Heart right ventricle (tissue), 16 donors: ENCODE measurements around the gene TIE1. TPM values are rescaled to one million over a fixed set of nuclear protein-coding genes. Genes with fewer than 3 reads are reported as not detected.

Experiments used
- ATAC-seq, 8 donors: fragments of 200-7000 bp; cut with Tn5 transposase; one replicate each; pipeline ENCODE4 v1.9.1; 2020; ENCODE audit warnings: mild to moderate bottlenecking in 8 of 8, moderate library complexity in 8 of 8, moderate number of reproducible peaks in 1 of 8
- DNase-seq, 2 donors: peaks; one replicate each; pipeline ENCODE4 v3.0.0-alpha.2; 2020
- H3K27ac ChIP-seq, 10 donors: fragments of 200-600 bp; sonication (generic) in 2 of 10; one replicate each; pipeline versions ENCODE4 v1.5.0 to v1.8.0; 2020 to 2022; ENCODE audit warnings: mild to moderate bottlenecking in 3 of 10
- H3K27me3 ChIP-seq, 7 donors: fragments of 200-600 bp; one replicate each; pipeline ENCODE4 v1.8.0; 2021 to 2022; ENCODE audit warnings: mild to moderate bottlenecking in 2 of 7
- H3K36me3 ChIP-seq, 9 donors: fragments of 200-600 bp; sonication (generic) in 1 of 9; one replicate each; pipeline versions ENCODE4 v1.5.0 to v1.8.0; 2020 to 2022; ENCODE audit warnings: mild to moderate bottlenecking in 2 of 9
- H3K4me1 ChIP-seq, 9 donors: fragments of 200-600 bp; sonication (generic) in 1 of 9; one replicate each; pipeline versions ENCODE4 v1.5.0 to v1.8.0; 2020 to 2022; ENCODE audit warnings: mild to moderate bottlenecking in 4 of 9
- H3K4me3 ChIP-seq, 10 donors: fragments of 200-600 bp; sonication (generic) in 2 of 10; one replicate each; pipeline versions ENCODE4 v1.5.0 to v1.8.0; 2020 to 2022; ENCODE audit warnings: mild to moderate bottlenecking in 7 of 10, moderate library complexity in 2 of 10
- H3K9me3 ChIP-seq, 11 donors: fragments of 200-600 bp in 10 of 11; sonication (generic) in 2 of 11; one replicate each; pipeline versions ENCODE4 v1.5.0 to v1.8.0; 2013 to 2022; ENCODE audit warnings: mild to moderate bottlenecking in 2 of 11, control low read depth in 1 of 11, moderate library complexity in 1 of 11
- WGBS, 2 donors: extraction: QIAGEN DNeasy Blood & Tissue Kit; methylation state at CpG; one replicate each; pipeline ENCODE4 v1.1.7; 2013; ENCODE audit warnings: inconsistent platforms in 1 of 2; 5-methylcytosine and 5-hydroxymethylcytosine counted together
- intact Hi-C, 10 donors: fragments of 100-400 bp; cut with DNase I; formaldehyde crosslinking; loops; one replicate each; pipeline versions ENCODE4 v1.11.1 to v1.14.2; 2022
- polyA plus RNA-seq, 2 donors: library from polyadenylated mRNA; stranded (reverse); fragments of 200-250 nt; gene quantifications; one replicate each; pipeline ENCODE4 v1.2.3, GENCODE V29; 2013
- total RNA-seq, 10 donors: library from RNA; stranded (reverse); fragmentation: NEBNext Ultra II Directional in 3 of 10; extraction: Animal tissue kit (Norgen Biotek cat#: 25700) in 3 of 10; gene quantifications; one replicate each; pipeline versions ENCODE4 v1.2.1 to v1.2.4, GENCODE V29; 2021 to 2023
- TF ChIP-seq, protein P1 (sequence below), 9 donors: fragments of 200-600 bp; sonication (generic) in 2 of 9; IDR thresholded peaks; one replicate each; pipeline versions ENCODE4 v1.5.0 to v1.8.0; 2021 to 2022; ENCODE audit warnings: antibody characterized with exemption in 9 of 9, mild to moderate bottlenecking in 5 of 9, moderate library complexity in 1 of 9
- donor health status: Arrhythmogenic right ventricular cardiomyopathy.
- donor health status: ischemic (EF 13 %, LVEDD 7.1; RV severe dilation, severe dysfunction).
- donor health status: healthy with polysubstance abuse.
- donor health status: DM: no; HTN: yes; CAD: no.
- donor health status: DM: no; HTN: no; CAD: no.
- donor health status: ischemic (EF 25% LVEDD 6.9; RV normal size, moderate dysfunction).
- donor health status: ischemic (EF 25% LVEDD 5.7; RV mildly dilated, moderate dysfunction).
- donor health status: healthy.
- donor health status: DM: yes; HTN: yes; CAD: no.
- donor health status: Ischemic cardiomyopathy.
- donor health status: ischemic (EF 35%, LVEDD 5.7; RV mildly dilated, moderate dysfunction).
- donor health status: nonischemic (EF 11% LVEDD 7.7; RV severe dilation, severe dysfunction).
- donor health status: DM: yes; HTN: yes; CAD: no.
- donor health status: PGD.
- donor health status: ischemic (EF 29% LVEDD 5.4; RV normal size, mild dysfunction).
- donor health status: nonischemic (EF 23%, LVEDD 6.1; RV moderate dilation, normal function).

TIE1 gene
- total and polyA plus RNA-seq, 12 donors: 19.9 to 55.8 (median 32.0) TPM

DNA sequence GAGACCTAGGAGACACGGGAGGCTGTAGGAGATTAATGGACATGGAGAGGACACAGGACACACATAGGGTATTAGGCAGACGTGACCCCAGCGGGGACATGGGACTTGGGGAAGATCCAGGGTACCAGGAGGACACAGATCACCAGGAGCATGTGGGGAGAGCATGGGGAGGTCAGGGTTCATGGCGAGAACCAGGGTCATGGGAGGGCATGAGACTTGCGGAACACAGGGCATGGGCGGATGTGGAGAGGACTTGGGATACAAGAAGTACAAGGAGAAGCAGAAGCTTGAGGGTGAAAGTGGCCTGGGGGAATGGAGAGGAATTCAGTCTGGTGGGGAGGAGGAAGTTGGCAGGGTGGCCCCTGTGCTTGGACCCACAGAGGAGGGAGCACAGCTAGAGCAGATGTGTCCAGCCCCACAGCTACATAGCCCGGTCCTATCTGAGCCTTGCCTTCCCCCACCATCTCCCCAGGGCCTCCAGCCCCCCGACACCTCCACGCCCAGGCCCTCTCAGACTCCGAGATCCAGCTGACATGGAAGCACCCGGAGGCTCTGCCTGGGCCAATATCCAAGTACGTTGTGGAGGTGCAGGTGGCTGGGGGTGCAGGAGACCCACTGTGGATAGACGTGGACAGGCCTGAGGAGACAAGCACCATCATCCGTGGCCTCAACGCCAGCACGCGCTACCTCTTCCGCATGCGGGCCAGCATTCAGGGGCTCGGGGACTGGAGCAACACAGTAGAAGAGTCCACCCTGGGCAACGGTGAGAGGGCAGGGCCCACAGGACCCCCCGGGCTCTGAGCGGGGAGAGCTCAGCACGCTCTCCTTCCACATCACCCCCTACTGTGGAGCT is 12.1 kb downstream of the TIE1 start:
- Histone ChIP-seq H3K27me3 (no peaks in the 10 kb centered on the region), H3K9me3 (no peaks in the 10 kb centered on the region), H3K4me3 (no peak overlapping the region), H3K27ac (no peak overlapping the region), H3K4me1 (peaks cover 0 to 17% (median 0%) of the 10 kb centered on the region in 9 donors), H3K36me3 (peaks cover 0 to 89% (median 0%) of the 10 kb centered on the region in 9 donors)
- no peak for DNase-seq
- 92 to 94% methylated on average over 24 of the region's 24 CpGs for WGBS, 2 donors
- peak in 1 of 8 donors; percentile 5 for ATAC-seq
- TF ChIP-seq, protein P1, sequence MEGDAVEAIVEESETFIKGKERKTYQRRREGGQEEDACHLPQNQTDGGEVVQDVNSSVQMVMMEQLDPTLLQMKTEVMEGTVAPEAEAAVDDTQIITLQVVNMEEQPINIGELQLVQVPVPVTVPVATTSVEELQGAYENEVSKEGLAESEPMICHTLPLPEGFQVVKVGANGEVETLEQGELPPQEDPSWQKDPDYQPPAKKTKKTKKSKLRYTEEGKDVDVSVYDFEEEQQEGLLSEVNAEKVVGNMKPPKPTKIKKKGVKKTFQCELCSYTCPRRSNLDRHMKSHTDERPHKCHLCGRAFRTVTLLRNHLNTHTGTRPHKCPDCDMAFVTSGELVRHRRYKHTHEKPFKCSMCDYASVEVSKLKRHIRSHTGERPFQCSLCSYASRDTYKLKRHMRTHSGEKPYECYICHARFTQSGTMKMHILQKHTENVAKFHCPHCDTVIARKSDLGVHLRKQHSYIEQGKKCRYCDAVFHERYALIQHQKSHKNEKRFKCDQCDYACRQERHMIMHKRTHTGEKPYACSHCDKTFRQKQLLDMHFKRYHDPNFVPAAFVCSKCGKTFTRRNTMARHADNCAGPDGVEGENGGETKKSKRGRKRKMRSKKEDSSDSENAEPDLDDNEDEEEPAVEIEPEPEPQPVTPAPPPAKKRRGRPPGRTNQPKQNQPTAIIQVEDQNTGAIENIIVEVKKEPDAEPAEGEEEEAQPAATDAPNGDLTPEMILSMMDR (IDR thresholded peaks at IDR 0.05): no peak
- intact Hi-C loops: no loop called here

DNA sequence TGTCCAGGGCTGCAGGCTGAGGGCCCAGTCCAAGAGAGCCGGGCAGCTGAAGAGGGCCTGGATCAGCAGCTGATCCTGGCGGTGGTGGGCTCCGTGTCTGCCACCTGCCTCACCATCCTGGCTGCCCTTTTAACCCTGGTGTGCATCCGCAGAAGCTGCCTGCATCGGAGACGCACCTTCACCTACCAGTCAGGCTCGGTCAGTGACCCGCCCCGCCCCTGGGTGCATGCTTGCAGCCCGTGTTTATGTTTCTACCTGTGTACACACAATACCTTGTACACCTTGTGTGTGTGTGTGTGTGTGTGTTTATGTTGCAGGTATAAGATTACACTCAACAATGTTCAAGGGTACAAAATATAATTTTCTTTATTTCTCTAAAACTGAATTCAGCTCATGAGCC is 13.0 kb downstream of the TIE1 start:
- Histone ChIP-seq H3K9me3 (no peaks in the 10 kb centered on the region), H3K4me1 (peaks cover 0 to 17% (median 0%) of the 10 kb centered on the region in 9 donors), H3K27ac (no peak overlapping the region), H3K36me3 (peaks cover 0 to 93% (median 0%) of the 10 kb centered on the region in 9 donors), H3K27me3 (no peaks in the 10 kb centered on the region), H3K4me3 (no peak overlapping the region)
- no peak for DNase-seq
- TF ChIP-seq, protein P1 (IDR thresholded peaks at IDR 0.05): no peak
- no peak for ATAC-seq
- 92 to 96% methylated on average over 10 of the region's 10 CpGs for WGBS, 2 donors
- intact Hi-C loops: no loop called here

DNA sequence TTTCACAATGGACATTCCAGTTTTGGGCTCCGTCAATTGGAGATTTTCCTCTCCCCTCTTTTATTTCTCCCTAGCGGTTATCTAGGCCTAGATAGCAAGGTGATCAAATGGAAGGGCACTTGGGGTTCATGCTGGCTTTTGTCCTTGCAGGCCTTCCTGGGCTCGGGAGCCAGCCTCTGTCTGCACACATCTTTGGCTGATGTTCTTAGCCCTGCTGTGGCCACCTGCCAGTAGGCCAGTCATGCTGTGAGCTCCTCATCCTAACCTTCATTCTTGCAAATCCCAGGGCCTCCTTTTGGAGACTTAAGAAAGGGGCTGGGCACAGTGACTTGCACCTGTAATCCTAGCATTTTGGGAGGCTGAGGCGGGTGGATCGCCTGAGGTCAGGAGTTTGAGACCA is 13.5 kb downstream of the TIE1 start:
- Histone ChIP-seq H3K4me3 (no peak overlapping the region), H3K36me3 (peaks cover 0 to 93% (median 0%) of the 10 kb centered on the region in 9 donors), H3K27me3 (no peaks in the 10 kb centered on the region), H3K27ac (no peak overlapping the region), H3K4me1 (peaks cover 0 to 16% (median 0%) of the 10 kb centered on the region in 9 donors), H3K9me3 (no peaks in the 10 kb centered on the region)
- no peak for DNase-seq
- TF ChIP-seq, protein P1 (IDR thresholded peaks at IDR 0.05): no peak
- intact Hi-C loops: no loop called here
- WGBS, 2 donors: 93 to 97% methylated on average over 5 of the region's 5 CpGs
- no peak for ATAC-seq

DNA sequence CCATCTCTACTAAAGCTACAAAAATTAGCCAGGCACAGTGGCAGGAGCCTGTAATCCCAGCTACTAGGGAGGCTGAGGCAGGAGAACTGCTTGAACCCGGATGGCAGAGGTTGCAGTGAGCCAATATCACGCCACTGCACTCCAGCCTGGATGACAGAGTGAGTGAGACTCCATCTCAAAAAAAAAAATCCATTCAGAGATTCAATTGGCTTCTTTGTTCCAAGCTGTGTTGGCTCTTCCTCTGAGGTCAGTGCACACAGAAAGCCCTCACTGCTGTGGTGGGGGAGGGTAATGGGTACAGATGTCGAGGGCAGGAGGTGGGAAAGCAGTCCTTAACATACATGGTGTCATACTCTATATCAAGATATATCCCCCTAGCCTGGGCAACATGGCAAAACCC is 14.7 kb downstream of the TIE1 start:
- DNase-seq: no peak
- TF ChIP-seq, protein P1 (IDR thresholded peaks at IDR 0.05): no peak
- 87 to 94% methylated on average over 3 of the region's 3 CpGs for WGBS, 2 donors
- peaks cover 0 to 12% (median 0%) of the 10 kb centered on the region in 9 donors for H3K4me1 ChIP-seq
- no peak for ATAC-seq
- H3K27me3 ChIP-seq: no peaks in the 10 kb centered on the region
- no peak overlapping the region for H3K27ac ChIP-seq
- no peak overlapping the region for H3K4me3 ChIP-seq
- intact Hi-C loops: no loop called here
- H3K36me3 ChIP-seq: peaks cover 0 to 92% (median 0%) of the 10 kb centered on the region in 9 donors
- H3K9me3 ChIP-seq: no peaks in the 10 kb centered on the region
